ENCODE measurements around the gene ARMC12. TPM values are rescaled to one million over a fixed set of nuclear protein-coding genes. Genes with fewer than 3 reads are reported as not detected.

The ARMC12 gene
- total RNA-seq, 1 donor from 2014 or later = 0.88 TPM

DNA sequence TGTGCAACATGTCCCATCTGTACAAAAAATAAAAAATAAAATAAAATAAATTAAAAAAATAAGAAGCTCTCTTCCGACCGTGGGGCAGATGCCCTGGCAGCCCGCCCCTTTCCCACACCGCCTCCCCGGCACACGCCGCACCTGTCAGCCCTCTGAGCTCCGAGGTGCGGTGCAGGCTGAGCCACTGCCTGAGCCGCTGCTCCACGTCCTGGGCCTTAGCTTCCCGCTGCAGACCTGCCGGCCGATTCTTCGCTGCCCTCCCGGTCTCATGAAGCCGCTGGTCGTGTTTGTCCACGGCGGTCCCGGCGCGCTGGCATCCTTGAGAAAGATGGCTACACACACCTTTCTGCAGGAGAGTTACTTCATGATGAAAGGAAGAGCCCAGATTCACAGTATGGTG, 28.9 kb downstream of the ARMC12 start:
- intact Hi-C loops (cut with micrococcal nuclease) = no loop called here

DNA sequence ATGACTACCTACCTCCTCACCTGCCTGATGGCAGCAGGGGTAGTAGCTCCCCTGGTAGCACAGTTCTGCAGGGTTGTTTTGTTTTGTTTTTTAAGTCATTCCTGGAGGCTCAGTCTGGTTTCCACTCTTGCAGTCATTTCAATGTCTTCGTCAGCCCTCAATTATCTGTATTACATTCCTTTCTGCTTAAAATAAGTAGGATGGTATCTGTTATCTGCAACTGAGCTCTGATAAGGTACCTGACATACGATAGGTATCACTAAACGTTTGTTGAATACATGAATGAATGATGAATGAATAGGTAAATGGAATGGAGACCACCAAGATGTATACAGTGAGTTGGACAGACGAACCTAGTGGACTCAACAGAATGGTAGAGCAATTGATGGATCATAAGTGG, 32.4 kb downstream of the ARMC12 start:
- intact Hi-C loops (cut with micrococcal nuclease) = no loop called here

GRCh38 chr6:35771343-35771627, 34.5 kb downstream of the ARMC12 start:
- intact Hi-C loops (cut with micrococcal nuclease) = no loop called here

DNA sequence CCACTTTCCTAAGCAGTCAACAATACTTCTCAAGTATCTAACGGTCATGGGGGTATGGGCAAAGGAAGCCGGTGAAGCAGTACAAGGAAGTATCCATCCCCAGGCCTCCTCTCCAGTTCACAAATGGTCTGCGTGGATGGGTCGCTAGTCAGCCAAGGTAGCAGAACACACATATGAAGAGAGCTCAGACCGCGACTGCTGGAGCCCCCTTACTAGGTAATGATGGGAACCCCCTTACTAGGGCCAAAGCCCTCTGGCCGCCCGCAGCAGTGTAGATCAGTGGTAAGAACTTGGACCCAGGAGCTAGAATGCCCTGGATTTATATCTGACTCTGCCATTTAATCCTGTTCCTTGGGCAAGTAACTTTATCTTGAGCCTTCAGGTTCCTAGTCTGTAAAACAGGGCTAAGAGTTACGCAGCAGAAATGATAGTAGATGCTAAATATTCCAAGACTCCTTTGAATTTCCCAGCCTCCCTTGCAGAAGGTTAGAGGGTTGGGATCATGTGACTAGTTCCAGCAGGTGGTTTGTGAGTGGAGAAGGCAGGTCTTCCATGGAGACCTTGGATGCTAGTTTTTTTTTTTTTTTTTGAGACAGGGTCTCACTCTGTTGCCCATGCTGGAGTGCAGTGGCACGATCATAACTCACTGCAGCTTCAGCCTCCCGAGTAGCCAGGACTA, 37.4 kb downstream of the ARMC12 start:
- intact Hi-C loops (cut with micrococcal nuclease) = no loop called here

GRCh38 chr6:35775031-35775430, 38.2 kb downstream of the ARMC12 start:
- intact Hi-C loops (cut with micrococcal nuclease) = no loop called here

DNA sequence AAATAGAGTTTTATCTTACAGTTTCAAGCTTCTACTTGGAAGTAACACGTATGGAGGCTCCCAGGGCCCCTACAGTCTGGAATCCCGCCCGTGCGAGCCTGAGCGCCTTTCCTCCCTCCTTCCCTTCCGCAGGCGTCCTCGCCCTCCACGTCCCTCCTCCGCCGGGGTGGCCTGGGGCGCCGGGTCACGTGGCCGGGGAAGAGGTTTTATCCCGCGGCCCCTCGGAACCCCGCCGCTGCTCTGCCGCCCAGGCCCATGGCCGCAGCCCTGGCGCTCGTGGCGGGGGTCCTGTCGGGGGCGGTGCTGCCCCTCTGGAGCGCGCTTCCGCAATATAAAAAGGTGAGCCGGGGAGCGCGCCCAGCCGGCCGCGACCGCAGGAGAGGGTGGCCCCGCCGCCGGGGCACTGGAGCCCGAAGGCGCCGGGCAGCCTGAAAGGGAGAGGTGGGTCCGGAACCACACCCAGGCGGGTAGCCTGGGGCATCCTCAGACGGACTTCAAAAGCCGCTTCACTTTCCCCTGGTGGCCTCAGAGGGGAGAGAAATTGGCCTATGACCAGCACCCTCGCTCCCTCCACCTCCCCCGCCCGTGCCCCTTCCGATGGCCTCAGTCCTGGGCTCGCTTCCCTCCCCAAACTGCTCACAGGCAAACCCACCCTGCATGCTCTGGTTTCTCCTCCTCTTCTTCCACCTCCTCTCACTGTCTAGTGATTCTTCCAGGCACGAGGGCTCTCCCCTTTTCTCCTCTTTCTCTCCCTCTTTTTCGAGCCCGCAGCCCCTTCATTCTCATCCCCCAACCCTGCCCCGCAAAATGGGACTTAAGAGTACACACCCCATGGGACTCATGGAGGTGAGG, 39.8 kb downstream of the ARMC12 start, which contains the start of gene CLPSL2:
Gene CLPSL2, plus strand, starts transcription at position 235 of the 852 bp plus-strand sequence. Its CDS starts 21 bp downstream, at position 256.
- intact Hi-C loops (cut with micrococcal nuclease) = no loop called here

DNA sequence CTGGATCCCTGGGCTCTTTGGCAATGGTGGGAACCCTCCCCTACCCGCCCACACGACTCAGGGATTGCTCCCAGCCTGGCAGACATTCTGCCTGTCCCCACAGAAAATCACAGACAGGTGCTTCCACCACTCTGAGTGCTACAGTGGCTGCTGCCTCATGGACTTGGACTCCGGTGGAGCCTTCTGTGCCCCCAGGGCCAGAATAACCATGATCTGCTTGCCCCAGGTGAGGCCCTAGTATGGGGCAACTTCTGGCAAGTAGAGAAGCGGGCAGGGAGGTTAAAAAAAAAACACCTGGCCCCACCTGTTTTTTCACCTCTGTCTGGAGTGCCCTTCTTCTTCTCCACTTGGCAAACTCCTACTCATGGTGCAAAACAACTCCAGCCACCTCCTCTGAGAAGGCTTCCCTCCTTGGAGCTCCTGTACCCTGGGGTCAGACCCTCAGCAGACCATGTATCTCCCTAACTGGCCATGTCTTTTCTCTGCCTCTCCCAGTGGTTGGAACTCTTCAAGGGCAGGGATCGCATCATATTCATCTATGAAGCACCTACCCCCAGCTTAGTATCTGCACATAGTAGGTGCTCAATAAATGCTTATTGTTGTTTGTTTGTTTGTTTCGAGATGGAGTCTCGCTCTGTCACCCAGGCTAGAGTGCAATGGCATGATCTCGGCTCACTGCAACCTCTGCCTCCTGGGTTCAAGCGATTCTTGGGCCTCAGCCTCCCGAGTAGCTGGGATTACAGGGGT, 40.7 kb downstream of the ARMC12 start:
- intact Hi-C loops (cut with micrococcal nuclease) = no loop called here

GRCh38 chr6:35778437-35778836, 41.6 kb downstream of the ARMC12 start:
- intact Hi-C loops (cut with micrococcal nuclease) = no loop called here

DNA sequence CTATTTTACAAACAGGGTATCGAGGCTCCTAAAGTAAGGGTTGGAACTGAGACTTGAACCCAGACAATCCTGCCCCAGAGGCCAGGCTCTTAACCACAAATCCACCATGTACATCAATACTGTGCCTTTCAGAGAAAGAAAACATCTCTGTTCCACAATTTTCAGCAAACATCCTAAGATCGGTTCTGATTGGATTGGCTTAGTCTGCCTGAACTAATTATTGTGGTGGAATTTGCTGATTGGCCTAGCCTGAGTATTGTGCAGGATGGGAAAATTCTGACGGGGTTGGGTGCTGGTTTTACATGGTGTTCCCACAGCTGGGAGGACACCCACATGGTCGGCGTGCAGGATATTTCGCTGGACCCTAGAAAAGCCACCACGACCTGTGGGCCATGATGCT, 43.9 kb downstream of the ARMC12 start, which contains the start of gene CLPSL1:
Gene CLPSL1, plus strand, starts transcription at position 301 of the 400 bp plus-strand sequence. Its CDS starts 92 bp downstream, at position 393.
- intact Hi-C loops (cut with micrococcal nuclease) = no loop called here

- intact Hi-C loops (cut with micrococcal nuclease) = no loop called here
These were observed 44.5 kb downstream of the ARMC12 start for GRCh38 chr6:35781290-35781689.

DNA sequence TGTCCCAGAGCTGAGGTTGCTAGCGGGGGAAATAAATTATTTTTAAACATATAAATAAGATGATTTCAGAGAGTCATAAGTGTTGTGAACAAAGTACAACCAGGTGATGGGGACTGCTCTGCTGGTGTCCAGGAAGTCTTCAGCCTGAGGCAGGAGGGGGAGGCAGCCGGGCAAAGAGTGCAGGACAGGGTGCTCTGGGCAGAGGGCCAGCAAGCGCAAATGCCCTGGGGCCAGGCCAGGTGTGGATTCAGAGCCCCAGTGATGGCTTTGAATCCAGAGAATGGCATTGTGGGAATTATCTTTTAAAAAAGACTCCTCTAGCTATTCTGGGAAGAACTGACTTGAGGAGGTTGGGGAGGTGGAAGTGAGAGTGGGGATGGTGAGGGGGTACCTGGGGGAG, 45.6 kb downstream of the ARMC12 start:
- intact Hi-C loops (cut with micrococcal nuclease) = no loop called here

DNA sequence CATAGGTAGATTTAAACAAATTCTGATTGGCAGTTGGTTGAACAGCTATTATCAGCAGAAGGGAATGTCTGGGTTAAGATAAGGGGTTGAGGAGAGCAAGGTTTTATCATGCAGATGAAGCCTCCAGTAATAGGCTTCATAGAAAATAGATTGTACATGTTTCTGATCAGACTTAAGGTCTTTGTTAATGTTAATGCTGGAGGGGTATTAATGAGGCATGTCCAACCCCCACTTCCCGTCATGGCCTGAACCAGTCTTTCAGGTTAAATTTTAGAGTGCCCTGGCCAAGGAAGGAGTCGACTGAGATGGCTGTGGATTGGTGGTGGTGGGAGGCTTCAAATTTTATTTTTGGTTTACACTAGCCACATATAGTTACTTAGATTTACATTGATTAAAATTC, 47.4 kb downstream of the ARMC12 start:
- intact Hi-C loops (cut with micrococcal nuclease) = no loop called here

DNA sequence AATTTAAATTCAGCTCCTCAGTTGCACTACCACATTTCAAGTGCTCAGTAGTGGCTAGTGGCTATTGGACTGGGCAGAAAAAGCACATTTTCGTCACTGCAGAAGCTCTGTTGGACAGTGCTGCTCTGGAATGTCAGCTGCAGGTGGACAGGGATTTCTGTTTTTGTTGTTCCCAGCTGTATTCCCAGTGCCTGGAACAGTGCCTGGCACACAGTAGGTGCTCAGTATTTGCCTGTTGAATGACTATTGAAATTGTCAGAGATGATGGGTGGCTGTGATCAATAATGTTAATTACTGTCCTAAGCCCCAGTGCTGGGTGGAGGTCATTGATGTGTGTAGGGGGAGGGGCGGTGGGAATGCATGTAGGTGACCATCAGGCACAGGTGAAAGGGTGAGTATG, 49.4 kb downstream of the ARMC12 start:
- intact Hi-C loops (cut with micrococcal nuclease) = no loop called here

- intact Hi-C loops (cut with micrococcal nuclease) = no loop called here
These were observed 50.0 kb downstream of the ARMC12 start for GRCh38 chr6:35786810-35787209.

- intact Hi-C loops (cut with micrococcal nuclease) = no loop called here
These were observed 50.7 kb downstream of the ARMC12 start for GRCh38 chr6:35787266-35788218.

- intact Hi-C loops (cut with micrococcal nuclease) = no loop called here
These were observed 51.7 kb downstream of the ARMC12 start for GRCh38 chr6:35788423-35788982.

GRCh38 chr6:35790683-35791082, 53.9 kb downstream of the ARMC12 start:
- intact Hi-C loops (cut with micrococcal nuclease) = no loop called here

DNA sequence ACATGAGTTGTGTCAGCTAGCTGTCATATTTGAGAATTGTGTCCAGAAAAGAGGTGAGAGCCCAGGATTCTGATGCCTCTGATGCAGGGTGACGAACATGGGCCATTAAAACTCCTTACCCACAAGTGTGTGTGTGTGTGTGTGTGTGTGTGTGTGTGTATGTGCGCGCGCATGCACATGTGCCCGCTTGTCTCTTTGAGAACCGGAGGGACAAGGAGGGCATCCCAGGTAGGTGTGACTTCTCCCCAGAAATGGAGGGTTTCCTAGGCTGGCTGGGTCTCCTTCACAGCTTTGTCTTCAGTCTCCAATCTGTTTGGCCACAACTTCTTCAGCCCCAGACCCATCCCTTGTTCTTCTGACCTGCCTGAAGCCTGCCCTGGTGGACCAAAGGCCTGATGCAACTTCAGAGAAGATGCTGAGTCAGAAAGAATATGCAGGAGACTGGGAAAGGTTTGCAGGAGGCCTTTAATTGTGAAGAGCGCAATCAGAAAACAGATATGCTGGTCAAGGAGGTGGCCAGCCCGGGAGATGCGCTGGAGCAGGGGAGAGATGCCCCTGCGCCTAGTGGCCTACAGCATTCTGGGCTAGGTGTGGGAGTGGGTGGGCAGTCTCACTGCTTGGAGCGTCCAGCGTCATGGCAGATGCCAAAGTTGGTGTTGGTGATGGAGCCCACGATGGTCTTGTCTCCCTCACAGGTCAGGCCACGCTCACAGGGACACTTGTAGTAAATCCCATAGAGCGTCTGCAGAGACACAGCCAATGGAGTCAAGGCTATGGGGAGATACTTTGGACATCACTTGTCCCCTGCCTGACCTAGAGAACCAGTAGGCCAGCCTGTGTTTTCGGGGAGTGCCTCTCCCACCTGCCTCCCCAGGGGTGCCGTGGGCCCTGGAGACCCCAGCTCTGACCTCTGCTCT, 58.0 kb downstream of the ARMC12 start:
- intact Hi-C loops (cut with micrococcal nuclease) = no loop called here

- intact Hi-C loops (cut with micrococcal nuclease) = no loop called here
These were observed 58.7 kb downstream of the ARMC12 start for GRCh38 chr6:35795453-35796071.

All from T-helper 1 cell treated with Interleukin-12 subunit alpha and Interleukin-12 subunit beta and Interleukin-4 antibody, amounts not matched to agents 30 ng/mL and 1 ng/mL, for 36 hours (primary cell).